HEK293 (cell line): ENCODE data around the gene PDE12.
A peak's percentile ranks its signal among the peaks of the same experiment; 100 is the strongest.

Experiments
- EGR2 ChIP-seq: fragments of 450-650 bp; formaldehyde crosslinking; IDR thresholded peaks from 2 replicates; pipeline ENCODE4 v1.5.1; 2016; ENCODE audit warnings: low read depth, missing biosample characterization, missing genetic modification characterization
- GLI4 ChIP-seq: fragments of 450-650 bp; formaldehyde crosslinking; IDR thresholded peaks from 2 replicates; pipeline ENCODE4 v1.5.1; 2016; ENCODE audit warnings: missing biosample characterization, missing genetic modification characterization
- HOXD13 ChIP-seq: sonication (generic); formaldehyde crosslinking; IDR thresholded peaks from 2 replicates; pipeline ENCODE4 v1.8.0; 2022; ENCODE audit warnings: missing genetic modification reagents, borderline replicate concordance
- KLF1 ChIP-seq: fragments of 450-650 bp; formaldehyde crosslinking; IDR thresholded peaks from 2 replicates; pipeline ENCODE4 v1.5.1; 2016; ENCODE audit warnings: missing biosample characterization, missing genetic modification characterization
- KLF9 ChIP-seq: fragments of 450-650 bp; formaldehyde crosslinking; IDR thresholded peaks from 2 replicates; pipeline ENCODE4 v1.5.1; 2016; ENCODE audit warnings: missing biosample characterization, missing genetic modification characterization, low read depth
- OVOL3 ChIP-seq: fragments of 450-650 bp; formaldehyde crosslinking; IDR thresholded peaks from 2 replicates; pipeline ENCODE4 v1.5.1; 2016; ENCODE audit warnings: missing biosample characterization, missing genetic modification characterization
- SALL2 ChIP-seq: fragments of 450-650 bp; formaldehyde crosslinking; IDR thresholded peaks from 2 replicates; pipeline ENCODE4 v1.5.0; 2017; ENCODE audit warnings: missing biosample characterization, mild to moderate bottlenecking, missing genetic modification characterization, borderline replicate concordance
- SP3 ChIP-seq: fragments of 450-650 bp; formaldehyde crosslinking; IDR thresholded peaks from 2 replicates; pipeline ENCODE4 v1.5.1; 2016; ENCODE audit warnings: missing biosample characterization, missing genetic modification characterization
- SP7 ChIP-seq: fragments of 450-650 bp; formaldehyde crosslinking; IDR thresholded peaks from 2 replicates; pipeline ENCODE4 v1.5.1; 2016; ENCODE audit warnings: missing biosample characterization, missing genetic modification characterization
- ZBTB1 ChIP-seq: fragments of 450-650 bp; formaldehyde crosslinking; IDR thresholded peaks from 2 replicates; pipeline ENCODE4 v1.5.1; 2016; ENCODE audit warnings: missing biosample characterization, missing genetic modification characterization
- ZNF174 ChIP-seq: fragments of 450-650 bp; formaldehyde crosslinking; IDR thresholded peaks from 2 replicates; pipeline ENCODE4 v1.5.0; 2017; ENCODE audit warnings: missing biosample characterization, mild to moderate bottlenecking, missing genetic modification characterization
- ZNF23 ChIP-seq: fragments of 450-650 bp; formaldehyde crosslinking; IDR thresholded peaks from 2 replicates; pipeline ENCODE4 v1.5.1; 2016; ENCODE audit warnings: missing biosample characterization, missing genetic modification characterization, borderline replicate concordance
- ZNF266 ChIP-seq: fragments of 450-650 bp; formaldehyde crosslinking; IDR thresholded peaks from 2 replicates; pipeline ENCODE4 v1.5.1; 2016; ENCODE audit warnings: missing biosample characterization, missing genetic modification characterization, low read depth
- ZNF292 ChIP-seq: fragments of 450-650 bp; formaldehyde crosslinking; IDR thresholded peaks from 2 replicates; pipeline ENCODE4 v1.5.1; 2016; ENCODE audit warnings: low read depth, missing biosample characterization, missing genetic modification characterization, borderline replicate concordance
- ZNF350 ChIP-seq: fragments of 450-650 bp; formaldehyde crosslinking; IDR thresholded peaks from 2 replicates; pipeline ENCODE4 v1.5.0; 2017; ENCODE audit warnings: missing biosample characterization, mild to moderate bottlenecking, missing genetic modification characterization
- ZNF423 ChIP-seq: fragments of 450-650 bp; formaldehyde crosslinking; IDR thresholded peaks from 2 replicates; pipeline ENCODE4 v1.5.1; 2016; ENCODE audit warnings: missing biosample characterization, missing genetic modification characterization
- ZNF514 ChIP-seq: fragments of 450-650 bp; formaldehyde crosslinking; IDR thresholded peaks from 2 replicates; pipeline ENCODE4 v1.5.1; 2016; ENCODE audit warnings: missing biosample characterization, missing genetic modification characterization
- ZNF571 ChIP-seq: fragments of 450-650 bp; formaldehyde crosslinking; IDR thresholded peaks from 2 replicates; pipeline ENCODE4 v1.5.0; 2017; ENCODE audit warnings: missing biosample characterization, missing genetic modification characterization
- ZNF626 ChIP-seq: fragments of 450-650 bp; sonication (Bioruptor Pico); formaldehyde crosslinking; IDR thresholded peaks from 2 replicates; pipeline ENCODE4 v1.5.1; 2018; ENCODE audit warnings: missing biosample characterization, missing genetic modification characterization, inconsistent platforms
- ZNF654 ChIP-seq: fragments of 450-650 bp; formaldehyde crosslinking; IDR thresholded peaks from 2 replicates; pipeline ENCODE4 v1.5.1; 2016; ENCODE audit warnings: low read depth, missing biosample characterization, missing genetic modification characterization
- ZNF670 ChIP-seq: fragments of 450-650 bp; formaldehyde crosslinking; IDR thresholded peaks from 2 replicates; pipeline ENCODE4 v1.5.1; 2016; ENCODE audit warnings: missing biosample characterization, missing genetic modification characterization, low read depth
- ZNF677 ChIP-seq: fragments of 450-650 bp; IDR thresholded peaks from 2 replicates; pipeline ENCODE4 v1.5.0; 2018; ENCODE audit warnings: missing biosample characterization, mild to moderate bottlenecking, missing genetic modification characterization, moderate library complexity
- ZNF776 ChIP-seq: fragments of 450-650 bp; formaldehyde crosslinking; IDR thresholded peaks from 2 replicates; pipeline ENCODE4 v1.5.0; 2017; ENCODE audit warnings: missing biosample characterization, missing genetic modification characterization, borderline replicate concordance
- ZSCAN16 ChIP-seq: fragments of 450-650 bp; formaldehyde crosslinking; IDR thresholded peaks from 2 replicates; pipeline ENCODE4 v1.5.1; 2016; ENCODE audit warnings: missing biosample characterization, missing genetic modification characterization
- TF ChIP-seq, protein P1 (sequence below): fragments of 450-650 bp; formaldehyde crosslinking; IDR thresholded peaks from 2 replicates; pipeline ENCODE4 v1.5.1; 2016; ENCODE audit warnings: missing biosample characterization, missing genetic modification characterization
- TF ChIP-seq, protein P2 (sequence below): fragments of 450-650 bp; formaldehyde crosslinking; optimal IDR thresholded peaks from 2 replicates; pipeline ENCODE3; 2016; ENCODE audit warnings: missing biosample characterization, mild to moderate bottlenecking, missing genetic modification characterization
- TF ChIP-seq, protein P3 (sequence below): fragments of 450-650 bp; formaldehyde crosslinking; IDR thresholded peaks from 2 replicates; pipeline ENCODE4 v1.5.1; 2017; ENCODE audit warnings: missing biosample characterization, missing genetic modification characterization
- TF ChIP-seq, protein P4 (sequence below): fragments of 450-650 bp; IDR thresholded peaks from 2 replicates; pipeline ENCODE4 v1.5.1; 2018; ENCODE audit warnings: missing biosample characterization, mild to moderate bottlenecking, missing genetic modification characterization
- TF ChIP-seq, protein P5 (sequence below): fragments of 450-650 bp; formaldehyde crosslinking; IDR thresholded peaks from 2 replicates; pipeline ENCODE4 v1.5.1; 2016; ENCODE audit warnings: missing biosample characterization, missing genetic modification characterization
- TF ChIP-seq, protein P6 (sequence below): fragments of 450-650 bp; formaldehyde crosslinking; IDR thresholded peaks from 2 replicates; pipeline ENCODE4 v1.5.1; 2016; ENCODE audit warnings: missing biosample characterization, missing genetic modification characterization

PDE12 gene

DNA sequence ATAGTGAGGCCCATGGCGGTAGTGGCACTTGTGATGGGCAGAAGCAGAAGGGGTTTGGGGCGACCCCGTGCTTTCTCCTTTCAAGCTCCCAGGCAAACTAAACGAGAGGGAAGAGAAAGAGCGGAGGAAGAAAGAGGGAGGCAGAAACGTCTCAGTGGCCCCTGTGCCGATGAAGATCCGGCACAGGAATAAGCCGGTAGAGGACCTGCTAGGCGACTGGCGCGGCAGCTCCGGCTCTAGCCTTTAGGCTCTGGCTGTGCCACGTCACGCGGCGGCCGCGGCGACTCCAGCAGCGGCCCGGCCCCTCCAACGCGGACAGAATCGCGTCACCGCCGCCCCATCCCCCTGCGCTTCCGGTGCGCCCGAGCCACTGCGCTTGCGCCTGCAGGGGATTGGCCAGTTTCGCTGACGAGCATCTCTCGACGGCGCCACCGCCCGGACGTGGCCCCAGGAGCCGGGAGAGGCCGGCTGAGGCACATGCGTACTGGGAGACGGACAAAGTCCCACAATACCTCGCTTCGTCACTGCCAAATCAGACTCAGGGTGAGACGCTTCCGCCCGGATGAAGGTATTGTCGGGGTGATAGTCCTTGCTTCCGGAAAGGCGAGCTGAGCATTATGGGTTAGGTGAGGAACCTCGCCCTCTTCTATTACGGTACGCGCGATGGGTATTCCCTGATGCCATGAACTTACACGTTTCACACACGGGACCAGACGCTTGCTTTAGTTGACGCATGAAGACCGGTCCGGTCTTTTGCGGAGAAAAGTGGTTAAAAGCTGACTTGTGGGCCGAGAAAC, 41.3 kb downstream of the PDE12 start, which contains the start of gene ARF4 (continued):
- TF ChIP-seq, protein P1, sequence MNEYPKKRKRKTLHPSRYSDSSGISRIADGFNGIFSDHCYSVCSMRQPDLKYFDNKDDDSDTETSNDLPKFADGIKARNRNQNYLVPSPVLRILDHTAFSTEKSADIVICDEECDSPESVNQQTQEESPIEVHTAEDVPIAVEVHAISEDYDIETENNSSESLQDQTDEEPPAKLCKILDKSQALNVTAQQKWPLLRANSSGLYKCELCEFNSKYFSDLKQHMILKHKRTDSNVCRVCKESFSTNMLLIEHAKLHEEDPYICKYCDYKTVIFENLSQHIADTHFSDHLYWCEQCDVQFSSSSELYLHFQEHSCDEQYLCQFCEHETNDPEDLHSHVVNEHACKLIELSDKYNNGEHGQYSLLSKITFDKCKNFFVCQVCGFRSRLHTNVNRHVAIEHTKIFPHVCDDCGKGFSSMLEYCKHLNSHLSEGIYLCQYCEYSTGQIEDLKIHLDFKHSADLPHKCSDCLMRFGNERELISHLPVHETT: no peak
- TF ChIP-seq ZBTB1 (tag by site-specific recombination) (no peak), ZNF571 (tag by site-specific recombination) (no peak), ZNF514 (tag by site-specific recombination) (no peak), ZNF350 (tag by site-specific recombination) (no peak), SP7 (tag by site-specific recombination) (peak; percentile 45), ZNF23 (tag by site-specific recombination) (no peak), KLF1 (tag by site-specific recombination) (no peak), SALL2 (tag by site-specific recombination) (no peak), ZNF292 (tag by site-specific recombination) (no peak), EGR2 (tag by site-specific recombination) (no peak), ZNF626 (tag by site-specific recombination) (no peak), KLF9 (0 out of 2 replicates have a peak, but pooled peaks have one; percentile 10), ZNF266 (tag by site-specific recombination) (no peak), ZSCAN16 (tag by site-specific recombination) (peak; percentile 61; the same call in 1 of the 2 replicates), OVOL3 (tag by site-specific recombination) (no peak), ZNF776 (no peak), GLI4 (tag by site-specific recombination) (0 out of 2 replicates have a peak, but pooled peaks have one; percentile 25), HOXD13 (CRISPR knock-in tag) (no peak), SP3 (tag by site-specific recombination) (peak; percentile 58), ZNF677 (no peak), ZNF174 (tag by site-specific recombination) (no peak), ZNF654 (tag by site-specific recombination) (no peak), ZNF670 (tag by site-specific recombination) (no peak), ZNF423 (tag by site-specific recombination) (no peak)
- TF ChIP-seq, protein P2, sequence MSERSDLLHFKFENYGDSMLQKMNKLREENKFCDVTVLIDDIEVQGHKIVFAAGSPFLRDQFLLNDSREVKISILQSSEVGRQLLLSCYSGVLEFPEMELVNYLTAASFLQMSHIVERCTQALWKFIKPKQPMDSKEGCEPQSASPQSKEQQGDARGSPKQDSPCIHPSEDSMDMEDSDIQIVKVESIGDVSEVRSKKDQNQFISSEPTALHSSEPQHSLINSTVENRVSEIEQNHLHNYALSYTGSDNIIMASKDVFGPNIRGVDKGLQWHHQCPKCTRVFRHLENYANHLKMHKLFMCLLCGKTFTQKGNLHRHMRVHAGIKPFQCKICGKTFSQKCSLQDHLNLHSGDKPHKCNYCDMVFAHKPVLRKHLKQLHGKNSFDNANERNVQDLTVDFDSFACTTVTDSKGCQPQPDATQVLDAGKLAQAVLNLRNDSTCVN (tag by site-specific recombination): peak; percentile 81
- TF ChIP-seq, protein P3, sequence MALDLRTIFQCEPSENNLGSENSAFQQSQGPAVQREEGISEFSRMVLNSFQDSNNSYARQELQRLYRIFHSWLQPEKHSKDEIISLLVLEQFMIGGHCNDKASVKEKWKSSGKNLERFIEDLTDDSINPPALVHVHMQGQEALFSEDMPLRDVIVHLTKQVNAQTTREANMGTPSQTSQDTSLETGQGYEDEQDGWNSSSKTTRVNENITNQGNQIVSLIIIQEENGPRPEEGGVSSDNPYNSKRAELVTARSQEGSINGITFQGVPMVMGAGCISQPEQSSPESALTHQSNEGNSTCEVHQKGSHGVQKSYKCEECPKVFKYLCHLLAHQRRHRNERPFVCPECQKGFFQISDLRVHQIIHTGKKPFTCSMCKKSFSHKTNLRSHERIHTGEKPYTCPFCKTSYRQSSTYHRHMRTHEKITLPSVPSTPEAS: no peak
- TF ChIP-seq, protein P4, sequence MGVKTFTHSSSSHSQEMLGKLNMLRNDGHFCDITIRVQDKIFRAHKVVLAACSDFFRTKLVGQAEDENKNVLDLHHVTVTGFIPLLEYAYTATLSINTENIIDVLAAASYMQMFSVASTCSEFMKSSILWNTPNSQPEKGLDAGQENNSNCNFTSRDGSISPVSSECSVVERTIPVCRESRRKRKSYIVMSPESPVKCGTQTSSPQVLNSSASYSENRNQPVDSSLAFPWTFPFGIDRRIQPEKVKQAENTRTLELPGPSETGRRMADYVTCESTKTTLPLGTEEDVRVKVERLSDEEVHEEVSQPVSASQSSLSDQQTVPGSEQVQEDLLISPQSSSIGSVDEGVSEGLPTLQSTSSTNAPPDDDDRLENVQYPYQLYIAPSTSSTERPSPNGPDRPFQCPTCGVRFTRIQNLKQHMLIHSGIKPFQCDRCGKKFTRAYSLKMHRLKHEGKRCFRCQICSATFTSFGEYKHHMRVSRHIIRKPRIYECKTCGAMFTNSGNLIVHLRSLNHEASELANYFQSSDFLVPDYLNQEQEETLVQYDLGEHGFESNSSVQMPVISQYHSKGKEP (tag by site-specific recombination): no peak
- TF ChIP-seq, protein P5, sequence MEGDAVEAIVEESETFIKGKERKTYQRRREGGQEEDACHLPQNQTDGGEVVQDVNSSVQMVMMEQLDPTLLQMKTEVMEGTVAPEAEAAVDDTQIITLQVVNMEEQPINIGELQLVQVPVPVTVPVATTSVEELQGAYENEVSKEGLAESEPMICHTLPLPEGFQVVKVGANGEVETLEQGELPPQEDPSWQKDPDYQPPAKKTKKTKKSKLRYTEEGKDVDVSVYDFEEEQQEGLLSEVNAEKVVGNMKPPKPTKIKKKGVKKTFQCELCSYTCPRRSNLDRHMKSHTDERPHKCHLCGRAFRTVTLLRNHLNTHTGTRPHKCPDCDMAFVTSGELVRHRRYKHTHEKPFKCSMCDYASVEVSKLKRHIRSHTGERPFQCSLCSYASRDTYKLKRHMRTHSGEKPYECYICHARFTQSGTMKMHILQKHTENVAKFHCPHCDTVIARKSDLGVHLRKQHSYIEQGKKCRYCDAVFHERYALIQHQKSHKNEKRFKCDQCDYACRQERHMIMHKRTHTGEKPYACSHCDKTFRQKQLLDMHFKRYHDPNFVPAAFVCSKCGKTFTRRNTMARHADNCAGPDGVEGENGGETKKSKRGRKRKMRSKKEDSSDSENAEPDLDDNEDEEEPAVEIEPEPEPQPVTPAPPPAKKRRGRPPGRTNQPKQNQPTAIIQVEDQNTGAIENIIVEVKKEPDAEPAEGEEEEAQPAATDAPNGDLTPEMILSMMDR: peak; percentile 81
- TF ChIP-seq, protein P6, sequence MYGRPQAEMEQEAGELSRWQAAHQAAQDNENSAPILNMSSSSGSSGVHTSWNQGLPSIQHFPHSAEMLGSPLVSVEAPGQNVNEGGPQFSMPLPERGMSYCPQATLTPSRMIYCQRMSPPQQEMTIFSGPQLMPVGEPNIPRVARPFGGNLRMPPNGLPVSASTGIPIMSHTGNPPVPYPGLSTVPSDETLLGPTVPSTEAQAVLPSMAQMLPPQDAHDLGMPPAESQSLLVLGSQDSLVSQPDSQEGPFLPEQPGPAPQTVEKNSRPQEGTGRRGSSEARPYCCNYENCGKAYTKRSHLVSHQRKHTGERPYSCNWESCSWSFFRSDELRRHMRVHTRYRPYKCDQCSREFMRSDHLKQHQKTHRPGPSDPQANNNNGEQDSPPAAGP (tag by site-specific recombination): peak; percentile 34; the same call in 1 of the 2 replicates
